Stimulated activated CD8-positive, alpha-beta memory T cell treated with anti-CD3 and anti-CD28 coated beads, Interleukin-15, amount 100 ng/mL, for 24 hours (primary cell): ENCODE data around the gene BRIP1.
"Not testable (repeated sequence)": the region's sequence is repeated elsewhere in the genome, so short reads cannot be mapped to it uniquely, and the experiment has no call there.

ENCODE experiments used
- DNase-seq: peaks from one replicate; pipeline ENCODE4 v3.0.0-alpha.2; 2020; ENCODE audit warnings: low read depth

Gene BRIP1

DNA sequence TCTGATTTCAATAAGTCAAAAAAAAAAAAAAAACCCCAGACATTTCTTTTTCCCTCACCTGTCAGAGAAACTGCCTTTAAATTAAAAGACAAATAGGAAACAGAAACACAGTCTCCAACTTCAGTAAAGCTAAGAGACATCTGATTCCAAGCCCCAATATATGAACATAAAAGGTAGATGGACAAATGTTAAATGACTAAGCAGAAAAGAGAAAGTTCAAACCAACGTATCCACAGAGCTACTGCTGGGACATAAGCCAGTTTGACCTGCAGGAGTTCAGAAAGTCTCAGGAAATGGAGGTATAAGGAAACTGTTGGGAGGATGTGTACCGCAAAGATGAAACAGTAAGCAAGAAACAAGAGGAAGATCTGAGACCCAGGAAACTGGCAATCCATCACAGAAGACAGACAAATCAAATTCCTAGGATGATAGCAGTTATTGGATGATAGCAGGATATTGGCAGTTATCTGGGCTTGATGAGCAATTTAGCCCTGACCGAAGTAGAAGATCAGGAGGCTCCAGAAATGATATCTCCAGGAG lies 135.0 kb downstream of the BRIP1 start:
- no peak for DNase-seq

GRCh38 chr17:61727798-61728197 lies 135.5 kb downstream of the BRIP1 start:
- not testable (repeated sequence) for DNase-seq

DNA sequence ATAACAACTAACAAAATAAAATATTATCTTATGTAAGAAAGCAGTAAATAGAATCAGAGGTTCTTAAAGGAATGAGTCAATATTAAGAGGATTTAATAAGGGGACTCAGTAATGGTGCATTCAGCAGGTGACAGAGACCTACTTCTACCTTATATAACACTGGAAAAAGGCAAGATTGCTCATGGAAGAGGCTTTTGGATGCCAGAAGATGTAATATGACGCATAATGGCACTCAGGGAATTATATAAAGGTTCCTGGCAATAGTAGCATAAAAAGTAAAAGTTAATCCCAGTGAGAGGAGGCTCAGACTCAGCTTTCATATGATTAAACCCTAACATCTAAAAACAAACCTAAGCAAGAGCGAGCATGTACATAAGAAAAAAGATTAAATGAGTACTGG lies 136.4 kb downstream of the BRIP1 start:
- DNase-seq, result no peak

- DNase-seq, result no peak
Measured at GRCh38 chr17:61724777-61725176, 138.6 kb downstream of the BRIP1 start.

DNA sequence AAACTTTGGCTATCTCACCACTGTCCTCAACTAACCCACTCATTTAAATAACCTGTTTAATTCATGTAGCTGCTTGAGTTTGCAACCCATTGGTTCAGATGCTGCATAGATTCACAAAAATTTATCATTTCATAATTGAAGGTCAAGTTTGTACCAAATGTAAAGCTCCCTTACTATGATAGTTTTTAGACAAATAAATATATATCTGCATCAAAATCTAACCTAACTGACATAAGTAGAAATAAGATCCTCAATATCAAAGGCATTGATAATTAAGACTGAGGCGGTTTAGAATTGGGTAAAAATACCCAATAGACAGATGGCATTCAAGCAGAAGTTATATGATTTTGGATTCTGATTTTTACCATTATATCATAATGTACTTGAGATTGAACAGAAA lies 139.4 kb downstream of the BRIP1 start:
- DNase-seq, result no peak

DNA sequence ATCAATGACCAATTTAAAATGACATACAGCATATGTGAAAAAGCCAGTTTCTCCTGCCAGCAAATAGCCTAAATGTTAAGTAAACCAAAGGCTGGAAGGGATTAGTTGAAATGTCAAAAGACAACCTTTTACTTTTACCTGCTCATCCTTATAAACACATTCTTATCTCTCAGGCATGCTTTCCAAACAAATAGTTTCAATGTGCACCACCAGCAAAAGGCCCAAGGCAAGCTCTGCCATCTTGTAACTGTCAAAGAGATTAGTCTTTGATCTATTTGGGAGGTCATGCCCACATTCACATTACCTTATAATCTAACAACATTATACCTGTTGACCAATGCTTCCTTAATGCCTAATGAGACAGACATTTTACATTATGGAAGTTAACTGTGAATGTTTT lies 140.1 kb downstream of the BRIP1 start:
- no peak for DNase-seq

GRCh38 chr17:61722398-61722797 lies 140.9 kb downstream of the BRIP1 start:
- no peak for DNase-seq

GRCh38 chr17:61720016-61720795 lies 143.1 kb downstream of the BRIP1 start:
- DNase-seq, result no peak

DNA sequence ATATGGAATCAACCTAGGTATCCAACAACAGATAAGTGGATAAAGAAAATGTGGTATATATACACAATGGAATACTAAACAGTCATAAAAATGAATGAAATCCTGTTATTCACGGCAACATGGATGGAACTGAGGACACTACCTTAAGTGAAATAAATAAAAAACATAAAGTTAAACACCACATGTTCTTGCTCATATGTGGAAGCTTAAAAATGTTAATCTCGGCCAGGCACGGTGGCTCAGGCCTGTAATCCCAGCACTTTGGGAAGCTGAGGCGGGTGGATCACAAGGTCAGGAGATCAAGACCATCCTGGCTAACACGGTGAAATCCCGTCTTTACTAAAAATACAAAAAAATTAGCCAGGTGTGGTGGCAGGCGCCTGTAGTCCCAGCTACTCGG lies 144.1 kb downstream of the BRIP1 start:
- not testable (repeated sequence) for DNase-seq

- no peak for DNase-seq
Measured at GRCh38 chr17:61718022-61718421, 145.3 kb downstream of the BRIP1 start.

- DNase-seq, result no peak
Measured at GRCh38 chr17:61717352-61717751, 146.0 kb downstream of the BRIP1 start.

- no peak for DNase-seq
Measured at GRCh38 chr17:61716225-61716829, 147.0 kb downstream of the BRIP1 start.

DNA sequence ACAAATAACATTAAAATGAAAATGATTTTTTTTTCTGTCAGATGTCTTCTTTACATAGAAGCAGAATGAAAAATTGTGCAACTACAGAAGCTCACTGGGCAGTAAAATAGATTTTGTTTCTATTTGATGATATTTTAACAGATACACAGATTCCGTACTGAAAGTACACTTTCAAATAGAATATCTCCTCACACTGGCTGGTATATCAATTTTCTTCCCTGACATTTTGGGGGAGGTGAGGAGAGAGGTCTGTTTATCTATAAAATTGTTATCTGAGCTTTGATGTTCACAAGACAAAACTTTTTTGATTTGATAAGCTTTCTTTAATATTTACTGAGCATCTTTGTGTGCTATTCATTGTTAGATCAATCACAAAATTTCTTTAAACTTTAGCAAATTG lies 148.0 kb downstream of the BRIP1 start:
- DNase-seq, result no peak

- DNase-seq, result no peak
Measured at GRCh38 chr17:61714300-61714699, 149.0 kb downstream of the BRIP1 start.

DNA sequence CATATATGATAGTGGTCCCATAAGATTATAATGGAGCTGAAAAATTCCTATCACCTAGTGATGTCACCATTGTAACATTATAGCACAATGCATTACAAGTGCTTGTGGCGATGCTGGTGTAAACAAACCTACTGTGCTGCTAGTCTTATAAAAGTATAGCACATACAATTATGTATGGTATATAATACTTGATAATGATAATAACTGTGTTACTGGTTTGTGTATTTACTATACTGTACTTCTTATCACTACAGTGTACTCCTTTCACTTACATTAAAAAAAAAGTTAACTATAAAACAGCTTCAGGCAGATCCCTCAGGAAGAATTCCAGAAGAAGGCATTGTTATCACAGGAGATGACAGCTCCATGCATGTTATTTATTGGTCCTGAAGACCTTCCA lies 150.3 kb downstream of the BRIP1 start:
- no peak for DNase-seq

DNA sequence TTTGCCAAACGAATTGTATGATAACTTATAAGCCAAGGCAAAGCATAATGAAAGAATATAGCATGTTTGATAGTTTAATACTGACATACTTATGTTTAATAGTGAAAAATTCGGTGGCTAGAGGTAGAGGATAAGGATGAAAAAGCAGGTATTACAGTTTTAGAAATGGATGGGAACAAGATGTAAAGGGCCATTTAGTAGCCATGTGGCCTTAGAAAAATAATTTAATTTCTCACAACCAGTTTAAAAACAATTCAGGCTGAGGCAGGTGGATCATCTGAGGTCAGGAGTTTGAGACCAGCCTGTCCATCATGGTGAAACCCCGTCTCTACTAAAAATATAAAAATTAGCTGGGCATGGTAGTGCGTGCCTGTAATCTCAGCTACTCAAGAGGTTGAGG lies 152.8 kb downstream of the BRIP1 start:
- no peak for DNase-seq

GRCh38 chr17:61709567-61709966 lies 153.8 kb downstream of the BRIP1 start:
- DNase-seq, result no peak

- no peak for DNase-seq
Measured at GRCh38 chr17:61704935-61705449, 158.3 kb downstream of the BRIP1 start.

- no peak for DNase-seq
Measured at GRCh38 chr17:61702450-61702849, 160.9 kb downstream of the BRIP1 start.

DNA sequence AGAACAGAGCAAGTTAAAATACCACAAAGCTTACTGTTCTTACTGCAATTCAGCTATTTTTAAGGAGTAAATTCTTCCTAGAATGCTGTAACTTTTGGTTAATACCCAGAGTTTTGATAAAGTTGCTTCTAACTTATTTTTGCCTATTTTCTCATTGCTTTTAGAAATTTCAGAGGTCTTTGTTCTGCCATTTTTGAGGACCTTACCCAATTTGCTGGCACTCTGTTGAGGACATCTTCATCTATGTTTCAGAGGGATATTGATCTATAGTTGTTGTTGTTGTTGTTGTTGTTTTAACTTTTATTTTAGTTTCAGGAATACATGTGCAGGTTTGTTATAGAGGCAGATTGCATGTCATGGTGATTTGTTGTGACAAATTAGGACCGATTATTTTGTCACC lies 161.3 kb downstream of the BRIP1 start:
- DNase-seq, result no peak

DNA sequence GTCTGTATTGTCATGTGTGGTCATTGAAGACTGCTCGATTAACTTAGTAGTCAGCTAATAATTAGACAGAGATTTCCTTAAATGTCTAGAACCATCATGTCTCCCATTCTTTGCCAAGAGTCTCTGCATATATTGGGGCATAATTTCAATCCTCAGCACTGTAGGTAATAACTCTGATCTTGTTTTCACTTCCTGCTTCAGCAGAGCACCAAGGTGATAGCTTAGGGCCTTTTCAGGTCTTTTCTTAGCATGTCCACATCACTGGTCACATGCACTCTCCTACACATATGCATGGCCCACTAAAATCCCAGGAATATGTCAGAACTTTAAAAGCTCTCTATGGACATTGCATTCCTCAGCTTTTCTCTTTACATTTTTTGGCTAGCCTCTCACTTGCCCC lies 162.0 kb downstream of the BRIP1 start:
- no peak for DNase-seq

DNA sequence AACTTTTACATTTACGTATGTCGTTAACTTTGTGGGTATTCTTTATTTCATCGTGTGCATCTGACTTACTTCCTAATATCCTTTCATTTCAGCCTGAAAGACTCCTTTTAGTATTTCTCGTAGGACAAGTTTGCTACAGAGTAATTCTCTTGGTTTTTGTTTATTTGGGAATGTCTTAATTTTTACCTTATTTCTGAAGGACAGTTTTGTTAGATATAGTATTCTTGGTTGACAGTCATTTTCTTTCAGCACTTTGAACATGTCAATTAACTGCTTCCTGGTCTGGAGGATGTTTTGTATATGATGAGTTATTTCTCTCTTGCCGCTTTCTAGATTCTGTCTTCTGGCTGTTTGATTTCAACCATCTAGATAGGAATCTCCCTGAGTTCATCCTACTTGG lies 163.1 kb downstream of the BRIP1 start:
- no peak for DNase-seq

DNA sequence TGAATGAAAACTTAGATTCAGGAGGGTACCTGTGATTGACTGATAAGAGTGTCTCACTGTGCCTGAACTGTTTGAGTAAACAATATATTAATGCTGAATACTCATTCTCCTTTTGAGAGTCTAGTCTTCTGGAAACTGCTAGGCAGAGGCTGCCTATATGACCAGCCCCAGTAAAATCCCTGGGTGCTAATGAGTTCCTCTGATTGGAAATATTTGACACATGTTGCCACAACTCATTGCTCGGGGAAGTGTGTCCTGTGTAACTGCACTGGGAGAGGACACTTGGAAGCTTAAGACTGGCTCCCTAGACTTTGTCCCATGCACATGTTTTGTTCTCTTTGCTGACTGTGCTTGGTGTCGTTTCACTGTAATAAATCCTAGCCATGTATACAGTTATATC lies 163.6 kb downstream of the BRIP1 start:
- no peak for DNase-seq
